K562 (cell line): ENCODE results near the gene ACY1. TPM values are rescaled to one million over a fixed set of nuclear protein-coding genes. Genes with fewer than 3 reads are reported as not detected.

Experiments
- ATAC-seq: fragments of 200-7000 bp; cut with Tn5 transposase; 3 replicates; pipeline ENCODE4 v1.9.1; 2020; ENCODE audit warnings: moderate library complexity
- BruUV-seq: library from RNA; stranded (reverse); fragments of 400-500 nt; replicated peaks from 2 replicates; lab custom pipeline; 2021; lab: Mats Ljungman, UMichigan
- CTCF ChIA-PET: fragments of 300-600 bp; formaldehyde crosslinking; extraction: SDS; loops from one replicate; lab custom pipeline; 2021; ENCODE audit warnings: low intra/inter-chr PET ratio; lab: Yijun Ruan, JAX
- POLR2A ChIA-PET: fragments of 300-600, 350-650 bp; sonication (Branson Sonifier 250); formaldehyde crosslinking; extraction: SDS; loops from one replicate; lab custom pipeline; 2021; ENCODE audit warnings: antibody characterized with exemption, inconsistent platforms; lab: Yijun Ruan, JAX
- DNase-seq, 4 experiments: peaks; one replicate each; pipeline versions ENCODE4 v3.0.0 to v3.0.0-alpha.2; 2011 to 2018; ENCODE audit warnings: low spot score in 3 of 4, mixed read lengths in 3 of 4; ENCODE audit errors: extremely low read depth in 1 of 4
- FAIRE-seq: peaks from 2 replicates; lab custom pipeline; 2011; peaks lifted over from hg19 to GRCh38; lab: Jason Lieb, UNC
- H2AFZ ChIP-seq: 2 replicates; pipeline ENCODE4 v1.6.0; 2011; ENCODE audit warnings: low read depth, low read length, control low read depth, inconsistent platforms
- H3K27ac ChIP-seq: fragments of 200-600 bp; 3 replicates; pipeline ENCODE4 v1.8.0; 2011; ENCODE audit warnings: low read depth, mild to moderate bottlenecking, control low read depth, inconsistent platforms, low read length, moderate library complexity, mixed read lengths; ENCODE audit errors: extremely low read depth
- H3K27me3 ChIP-seq, 2 experiments: fragments of 300-600 bp in 1 of 2; 2 replicates in 1 of 2; 3 replicates in 1 of 2; pipeline versions ENCODE4 v1.6.0 to v1.8.0; 2011; ENCODE audit warnings: inconsistent platforms in 2 of 2, low read length in 2 of 2, mild to moderate bottlenecking in 1 of 2, mixed read lengths in 1 of 2, moderate library complexity in 1 of 2; ENCODE audit not compliant: control insufficient read depth in 2 of 2, insufficient read depth in 2 of 2
- H3K36me3 ChIP-seq: fragments of 300-600 bp; 3 replicates; pipeline ENCODE4 v1.8.0; 2011; ENCODE audit warnings: mild to moderate bottlenecking, low read length, inconsistent platforms; ENCODE audit not compliant: control insufficient read depth, insufficient read depth
- H3K4me1 ChIP-seq, 2 experiments: fragments of 200-600 bp in 1 of 2; replicated peaks in 1 of 2; 2 replicates in 1 of 2; 3 replicates in 1 of 2; pipeline versions ENCODE4 v1.5.1 to v1.8.0; 2011; ENCODE audit warnings: inconsistent platforms in 2 of 2, low read length in 2 of 2, mild to moderate bottlenecking in 1 of 2, mixed read lengths in 1 of 2, moderate library complexity in 1 of 2; ENCODE audit not compliant: control insufficient read depth in 2 of 2, insufficient read depth in 2 of 2
- H3K4me2 ChIP-seq: 2 replicates; pipeline ENCODE4 v1.6.1; 2011; ENCODE audit warnings: low read length, control low read depth, inconsistent platforms, mixed read lengths; ENCODE audit not compliant: insufficient read depth
- H3K4me3 ChIP-seq: fragments of 200-600 bp; sonication (generic), shearing (Covaris generic); 2 replicates; pipeline ENCODE4 v1.5.1; 2016; ENCODE audit warnings: control low read depth, inconsistent platforms
- H3K79me2 ChIP-seq: fragments of 200-600 bp; 3 replicates; pipeline ENCODE4 v1.8.0; 2011; ENCODE audit warnings: low read length, inconsistent platforms; ENCODE audit not compliant: control insufficient read depth, insufficient read depth
- H3K9ac ChIP-seq, 2 experiments: 2 replicates each; pipeline versions ENCODE4 v1.6.0 to v1.6.1; 2011; ENCODE audit warnings: low read depth in 2 of 2, low read length in 2 of 2, control low read depth in 1 of 2, inconsistent platforms in 1 of 2, mild to moderate bottlenecking in 1 of 2, mixed read lengths in 1 of 2; ENCODE audit not compliant: insufficient read depth in 1 of 2
- H3K9me1 ChIP-seq: one replicate; pipeline ENCODE4 v1.6.0; 2011; ENCODE audit warnings: inconsistent platforms, mild to moderate bottlenecking, low read length, moderate library complexity; ENCODE audit not compliant: control insufficient read depth, insufficient read depth
- H3K9me3 ChIP-seq: replicated peaks from 2 replicates; pipeline ENCODE4 v1.5.1; 2011; ENCODE audit warnings: low read depth, low read length, inconsistent platforms; ENCODE audit not compliant: control insufficient read depth, insufficient read depth
- H4K20me1 ChIP-seq: replicated peaks from 2 replicates; pipeline ENCODE4 v1.6.1; 2011; ENCODE audit warnings: low read length, inconsistent platforms, mixed read lengths; ENCODE audit not compliant: control insufficient read depth, insufficient read depth
- CBX1 ChIP-seq: sonication (generic); IDR thresholded peaks from 2 replicates; pipeline ENCODE4 v1.6.1; 2016; ENCODE audit warnings: antibody characterized with exemption, low read depth, mild to moderate bottlenecking
- NCOA6 ChIP-seq: fragments of 450-650 bp; IDR thresholded peaks from 2 replicates; pipeline ENCODE4 v1.6.1; 2017; ENCODE audit warnings: mild to moderate bottlenecking
- RAD51 ChIP-seq: fragments of 450-650 bp; IDR thresholded peaks from 2 replicates; pipeline ENCODE4 v1.7.1; 2016; ENCODE audit warnings: low read depth, mild to moderate bottlenecking, borderline replicate concordance
- SIN3A ChIP-seq, 2 experiments: fragments of 150-350 bp in 1 of 2; IDR thresholded peaks; 2 replicates each; pipeline ENCODE4 v1.6.1; 2011 to 2016; ENCODE audit warnings: borderline replicate concordance in 2 of 2, low read depth in 2 of 2, low read length in 2 of 2, mild to moderate bottlenecking in 2 of 2, moderate library complexity in 2 of 2; ENCODE audit not compliant: control insufficient read depth in 1 of 2
- U2AF1 ChIP-seq: fragments of 200-400 bp; formaldehyde crosslinking; optimal IDR thresholded peaks from 2 replicates; pipeline ENCODE3; 2017; ENCODE audit warnings: mild to moderate bottlenecking, low read depth, low read length, moderate library complexity
- ZBED1 ChIP-seq: IDR thresholded peaks from 2 replicates; pipeline ENCODE4 v1.6.1; 2014
- ZNF121 ChIP-seq: sonication (generic); formaldehyde crosslinking; conservative IDR thresholded peaks from 2 replicates; pipeline ENCODE4 v1.8.0; 2022; ENCODE audit warnings: missing genetic modification reagents
- ZNF696 ChIP-seq: fragments of 250-450 bp; sonication (Bioruptor Pico); conservative IDR thresholded peaks from 2 replicates; pipeline ENCODE4 v1.4.0; 2020; ENCODE audit warnings: mild to moderate bottlenecking, moderate library complexity
- WGBS: fragments of 100-300 bp; shearing (Covaris generic); methylation state at CpG from one replicate; pipeline ENCODE4 v1.1.6; 2016; ENCODE audit warnings: low coverage, mixed read lengths; ENCODE audit not compliant: insufficient coverage; ENCODE audit errors: missing lambda C conversion rate; 5-methylcytosine and 5-hydroxymethylcytosine counted together
- in situ Hi-C: fragments of 300-500 bp; cut with MboI; formaldehyde crosslinking; loops from 4 replicates; pipeline ENCODE4 v1.15.0; 2018; ENCODE audit warnings: inconsistent platforms, mixed read lengths
- intact Hi-C: fragments of 100-400 bp; cut with micrococcal nuclease; formaldehyde crosslinking; loops from 2 replicates; pipeline ENCODE4 v1.14.2; 2022
- polyA plus RNA-seq, 8 experiments: library from polyadenylated mRNA; depleted of rRNA in 4 of 8; stranded (reverse) in 5 of 8; unstranded in 3 of 8; fragments of >200 nt; fragmentation: Nextera tagmentation in 2 of 8; fragmentation: Illumina TruSeq in 1 of 8; extraction: Ambion mirVana in 2 of 8; extraction: Trizol in 1 of 8; gene quantifications; 2 replicates each; pipeline versions ENCODE4 v1.2.1 to v1.2.3, GENCODE V29; 2011 to 2014; ENCODE audit warnings: inconsistent platforms in 1 of 8, missing spikeins in 1 of 8
- total RNA-seq, 7 experiments: library from RNA; depleted of rRNA in 6 of 7; stranded (reverse); fragments of >200 nt in 6 of 7; fragmentation: Illumina TruSeq in 2 of 7; extraction: Trizol in 2 of 7; gene quantifications; 2 replicates each; pipeline versions ENCODE4 v1.2.1 to v1.2.3, GENCODE V29; 2011 to 2021; ENCODE audit warnings: low replicate concordance in 1 of 7
- TF ChIP-seq, protein P1 (sequence below): fragments of 200-800 bp; sonication (Bioruptor generic); IDR thresholded peaks from 2 replicates; pipeline ENCODE4 v1.6.1; 2016; ENCODE audit warnings: missing genetic modification characterization, missing compliant biosample characterization
- TF ChIP-seq, protein P2 (sequence below): fragments of 450-650 bp; IDR thresholded peaks from 2 replicates; pipeline ENCODE4 v1.6.1; 2016; ENCODE audit warnings: mild to moderate bottlenecking
- TF ChIP-seq, protein P3 (sequence below), 2 experiments: fragments of 450-650 bp in 1 of 2; sonication (generic) in 1 of 2; formaldehyde crosslinking in 1 of 2; IDR thresholded peaks in 1 of 2; conservative IDR thresholded peaks in 1 of 2; 2 replicates each; pipeline versions ENCODE4 v1.6.1 to v1.8.1; 2016 to 2023; ENCODE audit warnings: mild to moderate bottlenecking in 2 of 2, moderate library complexity in 2 of 2, inconsistent platforms in 1 of 2, missing genetic modification reagents in 1 of 2
- TF ChIP-seq, protein P4 (sequence below): fragments of 250-450 bp; sonication (Bioruptor Pico); IDR thresholded peaks from 2 replicates; pipeline ENCODE4 v1.8.0; 2022; ENCODE audit warnings: inconsistent platforms, mild to moderate bottlenecking, moderate library complexity, borderline replicate concordance

ACY1 gene
- total and polyA plus RNA-seq, 9 of the 15 experiments (the other 6 are each of a cell fraction or from before 2014, with no cell fraction given): 70.7 to 195 (median 123) TPM

DNA sequence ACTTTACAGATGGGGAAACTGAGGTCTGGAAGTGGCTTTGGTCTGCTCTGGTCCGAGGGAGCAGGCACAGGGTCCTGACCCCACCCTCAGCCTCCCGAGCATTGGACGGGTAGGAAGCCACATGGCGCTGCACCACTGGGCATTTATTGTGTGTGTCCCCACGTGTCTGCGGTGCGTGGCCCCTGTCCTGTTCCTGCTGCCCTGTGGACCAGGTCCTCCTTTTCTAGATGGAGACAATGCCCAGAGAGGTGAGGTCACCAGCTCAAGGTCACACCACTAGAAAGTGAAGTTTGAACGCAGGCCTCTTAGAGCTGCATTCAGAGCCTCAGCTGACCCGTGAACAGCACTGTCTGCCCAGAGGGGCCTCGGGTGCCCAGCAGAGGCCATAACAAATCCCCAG is 46.2 kb downstream of the ACY1 start:
- peaks cover 14 to 27% of the 10 kb centered on the region in 2 experiments for H3K4me1 ChIP-seq
- no peaks in the 10 kb centered on the region for H3K9me3 ChIP-seq
- WGBS: 63% methylated on average over 4 of the region's 10 CpGs
- peak overlapping the region; percentile 52; the same call in 1 of the 2 replicates for H3K4me2 ChIP-seq
- intact Hi-C loops (no loop called here), in situ Hi-C loops (no loop called here)
- H2AFZ ChIP-seq: no peak overlapping the region
- no TSS peak for BruUV-seq
- no peaks in the 10 kb centered on the region for H3K36me3 ChIP-seq
- no peak for ATAC-seq
- DNase-seq: no peak
- H3K4me3 ChIP-seq: no peak overlapping the region
- ChIA-PET POLR2A (interaction anchor here (0.7 to 0.9 kb wide), 2 partner anchors 14 to 16 kb away, joined by 4 to 6 read pairs; no protein-coding TSS in a partner anchor), CTCF (no interaction called here)
- no peak overlapping the region for H3K9ac ChIP-seq
- no peak for FAIRE-seq
- no peaks in the 10 kb centered on the region for H3K79me2 ChIP-seq
- no peaks in the 10 kb centered on the region; the same call in 1 of the 2 replicates for H4K20me1 ChIP-seq
- no peak overlapping the region for H3K27ac ChIP-seq
- H3K9me1 ChIP-seq: no peaks in the 10 kb centered on the region
- no peaks in the 10 kb centered on the region; a peak in 1 of 5 replicates for H3K27me3 ChIP-seq
- TF ChIP-seq, protein P1, sequence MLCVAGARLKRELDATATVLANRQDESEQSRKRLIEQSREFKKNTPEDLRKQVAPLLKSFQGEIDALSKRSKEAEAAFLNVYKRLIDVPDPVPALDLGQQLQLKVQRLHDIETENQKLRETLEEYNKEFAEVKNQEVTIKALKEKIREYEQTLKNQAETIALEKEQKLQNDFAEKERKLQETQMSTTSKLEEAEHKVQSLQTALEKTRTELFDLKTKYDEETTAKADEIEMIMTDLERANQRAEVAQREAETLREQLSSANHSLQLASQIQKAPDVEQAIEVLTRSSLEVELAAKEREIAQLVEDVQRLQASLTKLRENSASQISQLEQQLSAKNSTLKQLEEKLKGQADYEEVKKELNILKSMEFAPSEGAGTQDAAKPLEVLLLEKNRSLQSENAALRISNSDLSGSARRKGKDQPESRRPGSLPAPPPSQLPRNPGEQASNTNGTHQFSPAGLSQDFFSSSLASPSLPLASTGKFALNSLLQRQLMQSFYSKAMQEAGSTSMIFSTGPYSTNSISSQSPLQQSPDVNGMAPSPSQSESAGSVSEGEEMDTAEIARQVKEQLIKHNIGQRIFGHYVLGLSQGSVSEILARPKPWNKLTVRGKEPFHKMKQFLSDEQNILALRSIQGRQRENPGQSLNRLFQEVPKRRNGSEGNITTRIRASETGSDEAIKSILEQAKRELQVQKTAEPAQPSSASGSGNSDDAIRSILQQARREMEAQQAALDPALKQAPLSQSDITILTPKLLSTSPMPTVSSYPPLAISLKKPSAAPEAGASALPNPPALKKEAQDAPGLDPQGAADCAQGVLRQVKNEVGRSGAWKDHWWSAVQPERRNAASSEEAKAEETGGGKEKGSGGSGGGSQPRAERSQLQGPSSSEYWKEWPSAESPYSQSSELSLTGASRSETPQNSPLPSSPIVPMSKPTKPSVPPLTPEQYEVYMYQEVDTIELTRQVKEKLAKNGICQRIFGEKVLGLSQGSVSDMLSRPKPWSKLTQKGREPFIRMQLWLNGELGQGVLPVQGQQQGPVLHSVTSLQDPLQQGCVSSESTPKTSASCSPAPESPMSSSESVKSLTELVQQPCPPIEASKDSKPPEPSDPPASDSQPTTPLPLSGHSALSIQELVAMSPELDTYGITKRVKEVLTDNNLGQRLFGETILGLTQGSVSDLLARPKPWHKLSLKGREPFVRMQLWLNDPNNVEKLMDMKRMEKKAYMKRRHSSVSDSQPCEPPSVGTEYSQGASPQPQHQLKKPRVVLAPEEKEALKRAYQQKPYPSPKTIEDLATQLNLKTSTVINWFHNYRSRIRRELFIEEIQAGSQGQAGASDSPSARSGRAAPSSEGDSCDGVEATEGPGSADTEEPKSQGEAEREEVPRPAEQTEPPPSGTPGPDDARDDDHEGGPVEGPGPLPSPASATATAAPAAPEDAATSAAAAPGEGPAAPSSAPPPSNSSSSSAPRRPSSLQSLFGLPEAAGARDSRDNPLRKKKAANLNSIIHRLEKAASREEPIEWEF (CRISPR knock-in tag): no peak
- TF ChIP-seq RAD51 (no peak), ZNF696 (no peak), U2AF1 (no peak), ZBED1 (no peak), SIN3A (IDR thresholded peaks at IDR 0.05; ENCODE audit: borderline replicate concordance in 2 of 2, control insufficient read depth in 1 of 2, low read depth in 2 of 2, low read length in 2 of 2) (no peak), ZNF121 (CRISPR knock-in tag) (no peak), CBX1 (no peak), NCOA6 (no peak)
- TF ChIP-seq, protein P2, sequence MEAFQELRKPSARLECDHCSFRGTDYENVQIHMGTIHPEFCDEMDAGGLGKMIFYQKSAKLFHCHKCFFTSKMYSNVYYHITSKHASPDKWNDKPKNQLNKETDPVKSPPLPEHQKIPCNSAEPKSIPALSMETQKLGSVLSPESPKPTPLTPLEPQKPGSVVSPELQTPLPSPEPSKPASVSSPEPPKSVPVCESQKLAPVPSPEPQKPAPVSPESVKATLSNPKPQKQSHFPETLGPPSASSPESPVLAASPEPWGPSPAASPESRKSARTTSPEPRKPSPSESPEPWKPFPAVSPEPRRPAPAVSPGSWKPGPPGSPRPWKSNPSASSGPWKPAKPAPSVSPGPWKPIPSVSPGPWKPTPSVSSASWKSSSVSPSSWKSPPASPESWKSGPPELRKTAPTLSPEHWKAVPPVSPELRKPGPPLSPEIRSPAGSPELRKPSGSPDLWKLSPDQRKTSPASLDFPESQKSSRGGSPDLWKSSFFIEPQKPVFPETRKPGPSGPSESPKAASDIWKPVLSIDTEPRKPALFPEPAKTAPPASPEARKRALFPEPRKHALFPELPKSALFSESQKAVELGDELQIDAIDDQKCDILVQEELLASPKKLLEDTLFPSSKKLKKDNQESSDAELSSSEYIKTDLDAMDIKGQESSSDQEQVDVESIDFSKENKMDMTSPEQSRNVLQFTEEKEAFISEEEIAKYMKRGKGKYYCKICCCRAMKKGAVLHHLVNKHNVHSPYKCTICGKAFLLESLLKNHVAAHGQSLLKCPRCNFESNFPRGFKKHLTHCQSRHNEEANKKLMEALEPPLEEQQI: no peak
- TF ChIP-seq, protein P3, sequence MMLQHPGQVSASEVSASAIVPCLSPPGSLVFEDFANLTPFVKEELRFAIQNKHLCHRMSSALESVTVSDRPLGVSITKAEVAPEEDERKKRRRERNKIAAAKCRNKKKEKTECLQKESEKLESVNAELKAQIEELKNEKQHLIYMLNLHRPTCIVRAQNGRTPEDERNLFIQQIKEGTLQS (IDR thresholded peaks at IDR 0.05): no peak
- TF ChIP-seq, protein P3 (CRISPR knock-in tag; conservative IDR thresholded peaks at IDR 0.05): no peak
- TF ChIP-seq, protein P4, sequence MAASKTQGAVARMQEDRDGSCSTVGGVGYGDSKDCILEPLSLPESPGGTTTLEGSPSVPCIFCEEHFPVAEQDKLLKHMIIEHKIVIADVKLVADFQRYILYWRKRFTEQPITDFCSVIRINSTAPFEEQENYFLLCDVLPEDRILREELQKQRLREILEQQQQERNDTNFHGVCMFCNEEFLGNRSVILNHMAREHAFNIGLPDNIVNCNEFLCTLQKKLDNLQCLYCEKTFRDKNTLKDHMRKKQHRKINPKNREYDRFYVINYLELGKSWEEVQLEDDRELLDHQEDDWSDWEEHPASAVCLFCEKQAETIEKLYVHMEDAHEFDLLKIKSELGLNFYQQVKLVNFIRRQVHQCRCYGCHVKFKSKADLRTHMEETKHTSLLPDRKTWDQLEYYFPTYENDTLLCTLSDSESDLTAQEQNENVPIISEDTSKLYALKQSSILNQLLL (CRISPR knock-in tag): no peak
